COLO829 (cell line): ENCODE results near the gene ZSCAN26.

ENCODE experiments used
- DNase-seq: peaks from one replicate; pipeline ENCODE4 v3.0.0; 2012; ENCODE audit warnings: low spot score

The ZSCAN26 gene

DNA sequence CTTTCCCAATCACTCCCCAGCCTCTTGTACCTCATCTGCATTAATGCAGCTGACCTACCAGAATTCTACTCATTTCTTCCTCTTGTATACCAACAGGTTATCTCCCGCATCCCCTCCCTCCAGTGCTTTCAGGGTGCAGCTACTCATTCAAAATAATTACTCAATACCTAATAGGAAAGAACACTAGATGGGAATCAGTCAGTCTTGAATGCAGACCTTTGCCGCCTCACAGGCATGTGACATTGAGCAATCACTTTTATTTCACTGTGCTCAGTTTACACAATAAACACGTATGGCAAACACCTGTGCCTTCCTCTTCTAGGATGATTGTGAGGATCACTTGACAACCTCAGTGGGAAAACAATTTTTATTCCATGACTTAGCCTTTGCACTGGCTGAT is 55.7 kb downstream of the ZSCAN26 start:
- no peak for DNase-seq

DNA sequence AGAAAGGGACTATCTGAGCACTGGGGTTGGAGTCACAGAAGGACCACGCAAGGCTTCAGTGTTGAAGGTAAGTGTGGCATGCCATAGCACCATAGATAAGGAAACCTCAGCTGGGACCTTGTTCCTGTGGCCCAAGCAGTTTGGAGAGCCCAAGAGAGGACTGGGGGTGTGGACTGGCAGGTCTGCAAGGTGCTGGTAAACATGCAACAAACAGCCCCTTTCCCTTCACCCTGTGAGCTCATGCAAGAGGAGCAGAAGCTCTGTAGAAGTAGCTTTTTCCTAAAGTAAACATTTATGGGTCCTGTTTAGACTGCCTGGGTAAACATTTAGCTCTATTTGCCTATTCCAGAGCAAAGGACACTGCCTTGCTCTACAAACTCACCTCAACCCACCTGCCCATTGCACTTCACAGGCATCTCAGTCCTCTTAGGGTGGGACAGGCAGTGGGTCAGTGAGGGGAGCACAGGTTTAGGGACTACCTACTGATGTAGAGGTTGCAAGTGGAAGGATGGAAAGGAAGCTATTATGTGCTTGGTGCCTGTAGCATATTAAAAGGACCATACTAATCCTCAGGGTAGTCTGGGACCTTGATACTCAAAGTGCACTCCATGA is 57.0 kb downstream of the ZSCAN26 start:
- no peak for DNase-seq

DNA sequence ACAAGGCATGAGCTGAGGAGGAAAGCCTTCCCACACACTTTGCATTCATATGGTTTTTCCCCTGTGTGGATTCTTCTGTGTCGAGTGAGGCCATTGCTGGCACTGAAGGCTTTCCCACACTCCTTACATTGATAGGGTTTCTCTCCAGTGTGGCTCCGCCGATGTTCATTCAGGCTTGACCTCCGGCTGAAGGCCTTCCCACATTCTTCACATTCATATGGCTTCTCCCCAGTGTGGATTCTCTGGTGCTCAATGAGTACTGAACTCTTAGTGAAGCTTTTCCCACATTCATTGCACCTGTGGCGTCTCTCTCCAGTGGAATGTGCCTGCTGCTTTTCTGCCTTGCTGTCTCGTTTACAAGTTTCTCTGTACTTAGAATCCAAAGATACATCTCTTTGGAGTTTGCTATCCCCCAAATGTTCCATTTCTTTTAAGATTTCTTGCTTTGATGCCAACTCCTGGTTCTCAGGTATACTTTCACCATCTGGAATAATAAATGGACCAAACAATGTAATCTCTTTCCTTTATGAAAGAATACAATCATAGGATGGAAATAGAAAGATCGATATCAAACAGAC is 59.5 kb downstream of the ZSCAN26 start:
- DNase-seq, result no peak
